CD4-positive, alpha-beta T cell (primary cell): ENCODE results near the gene CRISP2. TPM values are rescaled to one million over a fixed set of nuclear protein-coding genes. Genes with fewer than 3 reads are reported as not detected.

Source experiments
- ATAC-seq: fragments of 200-7000 bp; cut with Tn5 transposase; one replicate; pipeline ENCODE4 v1.10.0; 2022; ENCODE audit warnings: mild to moderate bottlenecking; ENCODE audit not compliant: poor library complexity
- CTCF ChIA-PET: fragments of 350-600 bp; sonication (Branson Sonifier 250); formaldehyde crosslinking; loops from one replicate; lab custom pipeline; 2021; ENCODE audit warnings: antibody characterized with exemption, inconsistent platforms; lab: Charles Lee
- POLR2A ChIA-PET: fragments of 350-600 bp; sonication (Branson Sonifier 250); formaldehyde crosslinking; loops from one replicate; lab custom pipeline; 2021; ENCODE audit warnings: antibody characterized with exemption, inconsistent platforms; lab: Charles Lee
- DNase-seq, 14 experiments: peaks; one replicate each; pipeline ENCODE4 v3.0.0-alpha.2; 2013 to 2020; ENCODE audit warnings: mixed read lengths in 2 of 14
- H3K27ac ChIP-seq, 2 donors: one replicate each; pipeline versions ENCODE4 v1.5.1 to v1.7.0; 2013; ENCODE audit warnings: low read length in 2 of 2, low read depth in 1 of 2, mild to moderate bottlenecking in 1 of 2
- H3K27me3 ChIP-seq, 2 experiments: 1 replicate in 1 of 2; 2 replicates in 1 of 2; pipeline versions ENCODE4 v1.6.1 to v1.7.0; 2013; ENCODE audit warnings: low read length in 2 of 2, control low read depth in 1 of 2, mild to moderate bottlenecking in 1 of 2, moderate library complexity in 1 of 2; ENCODE audit not compliant: insufficient read depth in 2 of 2, control insufficient read depth in 1 of 2
- H3K36me3 ChIP-seq: one replicate; pipeline ENCODE4 v1.6.1; 2013; ENCODE audit warnings: low read length, control low read depth; ENCODE audit not compliant: insufficient read depth
- H3K4me1 ChIP-seq: one replicate; pipeline ENCODE4 v1.6.1; 2013; ENCODE audit warnings: low read length, control low read depth; ENCODE audit not compliant: insufficient read depth
- H3K4me3 ChIP-seq: one replicate; pipeline ENCODE4 v1.5.1; 2013; ENCODE audit warnings: mild to moderate bottlenecking, low read length, moderate library complexity
- H3K9me3 ChIP-seq, 2 experiments: 1 replicate in 1 of 2; 2 replicates in 1 of 2; pipeline versions ENCODE4 v1.6.1 to v1.7.0; 2013; ENCODE audit warnings: low read length in 2 of 2, mild to moderate bottlenecking in 2 of 2, control low read depth in 1 of 2, moderate library complexity in 1 of 2; ENCODE audit not compliant: control insufficient read depth in 1 of 2, insufficient read depth in 1 of 2
- H3K27ac Mint-ChIP-seq: one replicate; pipeline ENCODE4 v1.8.0; 2020; ENCODE audit warnings: mixed read lengths
- H3K27me3 Mint-ChIP-seq: one replicate; pipeline ENCODE4 v1.8.0; 2021; ENCODE audit warnings: mixed read lengths
- H3K36me3 Mint-ChIP-seq: one replicate; pipeline ENCODE4 v1.8.0; 2021; ENCODE audit warnings: low read depth, mixed read lengths
- H3K4me1 Mint-ChIP-seq: one replicate; pipeline ENCODE4 v1.8.0; 2021; ENCODE audit warnings: low read depth, mixed read lengths
- H3K4me3 Mint-ChIP-seq: one replicate; pipeline ENCODE4 v1.8.0; 2020; ENCODE audit warnings: mild to moderate bottlenecking, mixed read lengths
- H3K9me3 Mint-ChIP-seq: one replicate; pipeline ENCODE4 v1.8.0; 2020; ENCODE audit warnings: mixed read lengths
- CTCF ChIP-seq: fragments of 200-600 bp; IDR thresholded peaks from one replicate; pipeline ENCODE4 v1.8.0; 2022; ENCODE audit warnings: antibody characterized with exemption, mild to moderate bottlenecking
- intact Hi-C, 2 experiments: fragments of 100-400 bp; cut with DNase I in 1 of 2; cut with micrococcal nuclease in 1 of 2; formaldehyde crosslinking; loops; one replicate each; pipeline versions ENCODE4 v1.15.1 to v1.9.0; 2023 to 2025; cut with DNase I, micrococcal nuclease
- total RNA-seq, 174 experiments: library from RNA in 2 of 174; stranded (reverse) in 2 of 174; gene quantifications; one replicate each; pipeline ENCODE4 v1.2.3 and lab custom pipeline; 2021 to 2026

Gene CRISP2
- total RNA-seq, 2 experiments from 2014 or later = not detected

DNA sequence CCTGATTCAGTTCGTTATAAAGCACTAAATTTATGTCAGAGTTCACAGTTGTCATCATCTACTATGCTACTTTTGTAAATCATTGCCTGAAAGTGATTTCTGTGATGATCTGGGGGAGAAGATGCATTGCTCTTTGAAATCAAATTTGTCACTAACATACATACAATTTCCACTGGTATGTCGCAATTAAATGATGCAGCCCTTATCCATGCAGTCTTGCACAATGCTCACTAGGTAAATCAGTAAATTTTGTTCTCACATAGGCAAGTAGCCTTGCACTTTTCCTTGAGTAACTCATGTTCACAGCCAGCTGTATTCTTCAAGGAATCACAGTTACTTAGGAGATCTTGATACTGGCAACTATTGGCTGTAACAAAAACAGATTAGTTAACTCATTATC is 20.8 kb downstream of the CRISP2 start:
- H3K27me3 Mint-ChIP-seq = no peaks in the 10 kb centered on the region
- intact Hi-C loops = no loop called here
- no peaks in the 10 kb centered on the region for H3K4me1 Mint-ChIP-seq
- no peaks in the 10 kb centered on the region for H3K27me3 ChIP-seq
- peaks cover 14% of the 10 kb centered on the region for H3K9me3 Mint-ChIP-seq
- peaks cover 9 to 16% of the 10 kb centered on the region in 2 experiments for H3K9me3 ChIP-seq
- CTCF ChIA-PET = no interaction called here
- POLR2A ChIA-PET = no interaction called here
- no peak overlapping the region for H3K4me3 Mint-ChIP-seq
- ATAC-seq (no peak), DNase-seq (no peak)
- H3K4me1 ChIP-seq = no peaks in the 10 kb centered on the region
- H3K36me3 ChIP-seq = no peaks in the 10 kb centered on the region
- H3K27ac ChIP-seq = no peak overlapping the region
- no peak overlapping the region for H3K4me3 ChIP-seq
- no peak overlapping the region for H3K27ac Mint-ChIP-seq
- no peaks in the 10 kb centered on the region for H3K36me3 Mint-ChIP-seq
- TF ChIP-seq CTCF = no peak

DNA sequence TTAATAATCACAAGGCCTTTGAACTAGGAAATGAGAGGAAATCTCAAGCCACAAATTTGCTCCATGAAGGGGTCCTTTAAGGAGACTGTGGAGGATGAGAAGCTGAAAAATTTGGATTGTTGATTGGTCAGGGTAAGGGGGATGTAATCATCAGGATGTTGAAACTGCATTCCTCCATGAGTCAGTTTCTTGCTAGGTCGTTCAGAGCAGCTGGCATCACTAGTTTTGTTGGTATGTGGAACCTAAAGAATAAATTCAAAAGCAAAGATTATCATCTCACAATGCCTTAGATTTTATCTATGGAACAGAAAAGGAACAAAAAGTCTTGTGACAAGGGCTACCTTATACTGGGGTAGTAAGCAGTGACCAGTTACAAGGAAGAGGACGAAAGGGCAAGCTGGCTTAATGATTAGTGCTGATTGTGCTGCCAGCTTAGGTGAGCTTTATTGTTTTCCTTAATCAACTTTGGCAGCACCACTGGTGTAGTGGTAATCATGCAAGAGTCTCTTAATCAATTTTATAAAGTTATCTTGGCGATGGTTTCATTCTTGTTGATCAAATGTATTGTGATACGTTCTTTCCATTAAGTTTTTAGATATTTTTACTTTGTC is 36.6 kb downstream of the CRISP2 start:
- peaks cover 3% of the 10 kb centered on the region for H3K9me3 Mint-ChIP-seq
- no peaks in the 10 kb centered on the region for H3K36me3 ChIP-seq
- H3K27me3 ChIP-seq = no peaks in the 10 kb centered on the region
- intact Hi-C loops = no loop called here
- H3K36me3 Mint-ChIP-seq = no peaks in the 10 kb centered on the region
- H3K9me3 ChIP-seq = no peaks in the 10 kb centered on the region
- H3K4me3 Mint-ChIP-seq = no peak overlapping the region
- H3K4me1 Mint-ChIP-seq = no peaks in the 10 kb centered on the region
- ATAC-seq = no peak
- H3K4me3 ChIP-seq = no peak overlapping the region
- CTCF ChIA-PET = no interaction called here
- no peak overlapping the region for H3K27ac ChIP-seq
- POLR2A ChIA-PET = no interaction called here
- no peak for DNase-seq
- H3K4me1 ChIP-seq = no peaks in the 10 kb centered on the region
- no peaks in the 10 kb centered on the region for H3K27me3 Mint-ChIP-seq
- H3K27ac Mint-ChIP-seq = no peak overlapping the region
- no peak for TF ChIP-seq CTCF

- DNase-seq (no peak), ATAC-seq (no peak)
- TF ChIP-seq CTCF = no peak
- ChIA-PET CTCF (no interaction called here), POLR2A (no interaction called here)
- Mint-ChIP-seq H3K9me3 (peaks cover 3% of the 10 kb centered on the region), H3K4me3 (no peak overlapping the region), H3K27ac (no peak overlapping the region), H3K4me1 (no peaks in the 10 kb centered on the region), H3K27me3 (no peaks in the 10 kb centered on the region), H3K36me3 (no peaks in the 10 kb centered on the region)
- intact Hi-C loops = no loop called here
- Histone ChIP-seq H3K36me3 (no peaks in the 10 kb centered on the region), H3K27me3 (no peaks in the 10 kb centered on the region), H3K4me1 (no peaks in the 10 kb centered on the region), H3K4me3 (no peak overlapping the region), H3K9me3 (no peaks in the 10 kb centered on the region), H3K27ac (no peak overlapping the region)
Observed at GRCh38 chr6:49675816-49676215, 37.5 kb downstream of the CRISP2 start.
